PC-9 (cell line): ENCODE results near the gene KRT38. TPM values are rescaled to one million over a fixed set of nuclear protein-coding genes. Genes with fewer than 3 reads are reported as not detected.

Experiments
- BruUV-seq: library from RNA; stranded (reverse); fragments of 400-500 nt; replicated peaks from 2 replicates; lab custom pipeline; 2021; lab: Mats Ljungman, UMichigan
- CTCF ChIA-PET: fragments of 300-600 bp; sonication (Branson Sonifier 250); formaldehyde crosslinking; loops from one replicate; lab custom pipeline; 2022; ENCODE audit warnings: antibody characterized with exemption; lab: Charles Lee
- POLR2A ChIA-PET: fragments of 300-600 bp; sonication (Branson Sonifier 250); formaldehyde crosslinking; loops from one replicate; lab custom pipeline; 2022; ENCODE audit warnings: antibody characterized with exemption; ENCODE audit not compliant: unreplicated experiment; lab: Charles Lee
- DNase-seq, 2 experiments: peaks; one replicate each; pipeline versions ENCODE4 v3.0.0 to v3.0.0-alpha.2; 2015 to 2022; ENCODE audit warnings: mixed read lengths in 1 of 2
- H2AFZ ChIP-seq: fragments of 200-600 bp; sonication (generic); 2 replicates; pipeline ENCODE4 v1.8.1; 2017; ENCODE audit warnings: antibody characterized with exemption
- H3F3A ChIP-seq: fragments of 200-600 bp; sonication (generic); 2 replicates; pipeline ENCODE4 v1.8.1; 2017; ENCODE audit warnings: antibody characterized with exemption, mild to moderate bottlenecking, low read depth; ENCODE audit not compliant: insufficient read depth
- H3K27ac ChIP-seq: fragments of 200-600 bp; sonication (generic); 2 replicates; pipeline ENCODE4 v1.6.1; 2016; ENCODE audit warnings: mixed run types
- H3K27me3 ChIP-seq: fragments of 200-600 bp; sonication (generic); 2 replicates; pipeline ENCODE4 v1.6.1; 2016; ENCODE audit warnings: low read depth, mixed run types; ENCODE audit not compliant: insufficient read depth
- H3K36me3 ChIP-seq: fragments of 200-600 bp; sonication (generic); 2 replicates; pipeline ENCODE4 v1.6.1; 2016; ENCODE audit warnings: low read depth, mixed run types
- H3K4me1 ChIP-seq: fragments of 200-600 bp; sonication (generic); replicated peaks from 2 replicates; pipeline ENCODE4 v1.6.1; 2016; ENCODE audit warnings: mixed run types; ENCODE audit not compliant: insufficient read depth
- H3K4me2 ChIP-seq: fragments of 200-600 bp; sonication (generic); 2 replicates; pipeline ENCODE4 v1.6.1; 2017; ENCODE audit warnings: mixed run types
- H3K4me3 ChIP-seq: fragments of 200-600 bp; sonication (generic); 2 replicates; pipeline ENCODE4 v1.6.1; 2016; ENCODE audit warnings: mixed run types
- H3K79me2 ChIP-seq: fragments of 200-600 bp; sonication (generic); 2 replicates; pipeline ENCODE4 v1.6.1; 2017; ENCODE audit warnings: low read depth, mixed run types
- H3K9me2 ChIP-seq: fragments of 200-600 bp; sonication (generic); 2 replicates; pipeline ENCODE4 v1.8.1; 2017; ENCODE audit warnings: mild to moderate bottlenecking; ENCODE audit not compliant: insufficient read depth
- H3K9me3 ChIP-seq: fragments of 200-600 bp; sonication (generic); 2 replicates; pipeline ENCODE4 v1.8.1; 2016; ENCODE audit warnings: low read depth; ENCODE audit not compliant: insufficient read depth
- H4K20me1 ChIP-seq: fragments of 200-600 bp; sonication (generic); 2 replicates; pipeline ENCODE4 v1.8.1; 2017; ENCODE audit not compliant: insufficient read depth
- CTCF ChIP-seq: fragments of 200-600 bp; sonication (generic); conservative IDR thresholded peaks from 2 replicates; pipeline ENCODE4 v1.6.1; 2017; ENCODE audit warnings: mixed run types, antibody characterized with exemption, mild to moderate bottlenecking, moderate library complexity
- EZH2 ChIP-seq: fragments of 200-600 bp; sonication (generic); IDR thresholded peaks from 2 replicates; pipeline ENCODE4 v1.8.0; 2017; ENCODE audit warnings: antibody characterized with exemption, low read depth
- intact Hi-C: fragments of 100-400 bp; cut with micrococcal nuclease; formaldehyde crosslinking; loops from one replicate; pipeline ENCODE4 v1.10.0; 2022; ENCODE audit not compliant: unreplicated experiment
- total RNA-seq: library from RNA; stranded (reverse); gene quantifications from 2 replicates; pipeline ENCODE4 v1.2.3, GENCODE V29; 2021

The KRT38 gene
- total RNA-seq, 1 experiment from 2014 or later = not detected

DNA sequence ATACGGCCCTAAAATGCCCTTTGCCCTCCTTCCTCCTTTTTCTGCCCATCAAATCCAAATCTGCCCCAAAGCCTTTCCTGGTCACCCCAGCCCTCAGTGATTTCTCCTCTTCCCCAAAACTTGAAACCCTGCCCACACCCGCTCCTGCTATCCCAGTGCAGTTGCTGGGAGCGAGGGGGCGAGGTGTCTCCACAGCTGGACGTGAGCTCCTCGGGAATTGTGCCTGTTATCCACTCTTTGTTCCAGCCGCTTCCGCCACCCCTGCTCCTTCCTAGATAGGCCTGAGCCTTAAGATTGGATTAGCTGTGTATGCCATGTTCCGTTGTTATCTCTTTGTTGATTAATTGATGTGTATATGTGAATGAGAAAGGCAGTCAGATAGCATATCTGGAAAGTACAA is 42.7 kb upstream of the KRT38 start:
- Histone ChIP-seq H3K27ac (no peak overlapping the region), H3F3A (no peaks in the 10 kb centered on the region), H3K4me1 (no peaks in the 10 kb centered on the region), H3K79me2 (no peaks in the 10 kb centered on the region), H3K9me3 (no peaks in the 10 kb centered on the region), H4K20me1 (no peaks in the 10 kb centered on the region), H3K27me3 (no peaks in the 10 kb centered on the region), H2AFZ (no peak overlapping the region), H3K4me3 (no peak overlapping the region), H3K9me2 (no peaks in the 10 kb centered on the region), H3K36me3 (no peaks in the 10 kb centered on the region), H3K4me2 (no peak overlapping the region)
- BruUV-seq = no TSS peak
- intact Hi-C loops = no loop called here
- ChIA-PET POLR2A (interaction anchor here (0.6 kb wide), 1 partner anchor 66 kb away, joined by 4 read pairs; no protein-coding TSS in a partner anchor), CTCF (no interaction called here)
- TF ChIP-seq EZH2 = no peak
- no peak for TF ChIP-seq CTCF
- no peak for DNase-seq

GRCh38 chr17:41481036-41481435 is 40.3 kb upstream of the KRT38 start, which contains the start of gene KRT35:
Gene KRT35 (minus strand): TSS chr17:41481151. CDS start chr17:41481097, 54 bp downstream.
- Histone ChIP-seq H4K20me1 (no peaks in the 10 kb centered on the region), H3K27me3 (no peaks in the 10 kb centered on the region), H3K36me3 (no peaks in the 10 kb centered on the region), H3K27ac (no peak within 1 kb of the TSS), H3K79me2 (no peaks in the 10 kb centered on the region), H3K4me3 (no peak within 1 kb of the TSS), H3K9me3 (no peaks in the 10 kb centered on the region), H3K4me2 (no peak within 1 kb of the TSS), H3F3A (no peaks in the 10 kb centered on the region), H3K4me1 (no peaks in the 10 kb centered on the region), H2AFZ (no peak within 1 kb of the TSS), H3K9me2 (no peaks in the 10 kb centered on the region)
- CTCF ChIA-PET = no interaction called here
- no TSS peak for BruUV-seq
- intact Hi-C loops = no loop called here
- DNase-seq = no peak
- POLR2A ChIA-PET = no interaction called here
- TF ChIP-seq EZH2 = no peak
- TF ChIP-seq CTCF = no peak

- intact Hi-C loops = no loop called here
- H3F3A ChIP-seq = no peaks in the 10 kb centered on the region
- no peaks in the 10 kb centered on the region for H3K36me3 ChIP-seq
- no peaks in the 10 kb centered on the region for H3K79me2 ChIP-seq
- H3K4me2 ChIP-seq = no peak overlapping the region
- DNase-seq = no peak
- TF ChIP-seq EZH2 = no peak
- no peak for TF ChIP-seq CTCF
- no peak overlapping the region for H3K4me3 ChIP-seq
- ChIA-PET CTCF (no interaction called here), POLR2A (no interaction called here)
- no peaks in the 10 kb centered on the region for H4K20me1 ChIP-seq
- BruUV-seq = no TSS peak
- H3K9me3 ChIP-seq = no peaks in the 10 kb centered on the region
- no peaks in the 10 kb centered on the region for H3K9me2 ChIP-seq
- no peaks in the 10 kb centered on the region for H3K27me3 ChIP-seq
- H3K27ac ChIP-seq = no peak overlapping the region
- no peaks in the 10 kb centered on the region for H3K4me1 ChIP-seq
- no peak overlapping the region for H2AFZ ChIP-seq
These were observed 39.8 kb upstream of the KRT38 start for GRCh38 chr17:41480581-41480980.
